OCI-LY7 (cell line): Measurements from ENCODE around the gene FAM120A.

Experiments
- EZH2phosphoT487 ChIP-seq: fragments of 200-600 bp; sonication (generic); IDR thresholded peaks from 2 replicates; pipeline ENCODE4 v1.6.1; 2018; ENCODE audit warnings: low read depth, borderline replicate concordance, mild to moderate bottlenecking, mixed run types, antibody characterized with exemption, low read length, moderate library complexity, mixed read lengths
- TF ChIP-seq, protein P1 (sequence below): fragments of 200-600 bp; sonication (generic); conservative IDR thresholded peaks from 2 replicates; pipeline ENCODE4 v1.5.1; 2014; ENCODE audit warnings: mild to moderate bottlenecking, antibody characterized with exemption, low read length, moderate library complexity, mixed read lengths

DNA sequence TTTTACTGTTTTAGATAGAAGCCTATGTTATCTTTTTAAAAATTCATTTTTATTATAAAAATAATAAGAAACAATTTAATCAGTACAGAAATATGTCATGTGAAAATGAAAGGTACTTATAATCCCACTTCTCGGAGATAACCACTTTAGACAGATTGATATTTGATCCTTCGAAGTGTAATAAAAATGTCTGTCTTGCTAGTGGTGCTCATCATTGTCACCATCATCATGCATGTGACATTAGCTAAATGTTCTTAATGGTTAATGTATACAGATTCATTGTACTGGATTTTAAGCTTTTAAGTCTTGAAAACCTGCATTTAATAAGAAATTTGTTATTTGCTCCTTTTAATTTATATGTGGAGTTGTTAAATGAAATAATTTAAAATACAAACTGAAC lies 32.0 kb downstream of the FAM120A start:
- TF ChIP-seq, protein P1, sequence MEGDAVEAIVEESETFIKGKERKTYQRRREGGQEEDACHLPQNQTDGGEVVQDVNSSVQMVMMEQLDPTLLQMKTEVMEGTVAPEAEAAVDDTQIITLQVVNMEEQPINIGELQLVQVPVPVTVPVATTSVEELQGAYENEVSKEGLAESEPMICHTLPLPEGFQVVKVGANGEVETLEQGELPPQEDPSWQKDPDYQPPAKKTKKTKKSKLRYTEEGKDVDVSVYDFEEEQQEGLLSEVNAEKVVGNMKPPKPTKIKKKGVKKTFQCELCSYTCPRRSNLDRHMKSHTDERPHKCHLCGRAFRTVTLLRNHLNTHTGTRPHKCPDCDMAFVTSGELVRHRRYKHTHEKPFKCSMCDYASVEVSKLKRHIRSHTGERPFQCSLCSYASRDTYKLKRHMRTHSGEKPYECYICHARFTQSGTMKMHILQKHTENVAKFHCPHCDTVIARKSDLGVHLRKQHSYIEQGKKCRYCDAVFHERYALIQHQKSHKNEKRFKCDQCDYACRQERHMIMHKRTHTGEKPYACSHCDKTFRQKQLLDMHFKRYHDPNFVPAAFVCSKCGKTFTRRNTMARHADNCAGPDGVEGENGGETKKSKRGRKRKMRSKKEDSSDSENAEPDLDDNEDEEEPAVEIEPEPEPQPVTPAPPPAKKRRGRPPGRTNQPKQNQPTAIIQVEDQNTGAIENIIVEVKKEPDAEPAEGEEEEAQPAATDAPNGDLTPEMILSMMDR, result no peak
- TF ChIP-seq EZH2phosphoT487, result no peak
